ENCODE measurements around the gene MTG1.

DNA sequence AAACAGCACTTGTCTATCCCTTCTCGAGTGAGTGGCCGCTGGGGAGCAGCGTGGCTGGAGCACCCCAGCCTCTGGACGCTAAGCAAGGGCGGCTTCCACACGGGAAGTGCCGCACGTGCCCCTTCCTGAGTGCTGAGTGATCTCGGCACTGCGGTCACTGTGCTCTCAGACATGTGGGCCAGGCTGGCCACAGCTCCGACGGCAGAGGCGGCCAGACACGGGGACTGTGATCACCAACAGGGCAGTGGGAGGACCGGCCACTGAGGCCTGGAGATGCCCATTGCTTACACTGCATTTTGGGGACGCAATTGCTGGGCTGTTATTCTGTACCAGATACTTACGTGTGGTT lies 27.9 kb upstream of the MTG1 start:
- TF ChIP-seq, protein P1, sequence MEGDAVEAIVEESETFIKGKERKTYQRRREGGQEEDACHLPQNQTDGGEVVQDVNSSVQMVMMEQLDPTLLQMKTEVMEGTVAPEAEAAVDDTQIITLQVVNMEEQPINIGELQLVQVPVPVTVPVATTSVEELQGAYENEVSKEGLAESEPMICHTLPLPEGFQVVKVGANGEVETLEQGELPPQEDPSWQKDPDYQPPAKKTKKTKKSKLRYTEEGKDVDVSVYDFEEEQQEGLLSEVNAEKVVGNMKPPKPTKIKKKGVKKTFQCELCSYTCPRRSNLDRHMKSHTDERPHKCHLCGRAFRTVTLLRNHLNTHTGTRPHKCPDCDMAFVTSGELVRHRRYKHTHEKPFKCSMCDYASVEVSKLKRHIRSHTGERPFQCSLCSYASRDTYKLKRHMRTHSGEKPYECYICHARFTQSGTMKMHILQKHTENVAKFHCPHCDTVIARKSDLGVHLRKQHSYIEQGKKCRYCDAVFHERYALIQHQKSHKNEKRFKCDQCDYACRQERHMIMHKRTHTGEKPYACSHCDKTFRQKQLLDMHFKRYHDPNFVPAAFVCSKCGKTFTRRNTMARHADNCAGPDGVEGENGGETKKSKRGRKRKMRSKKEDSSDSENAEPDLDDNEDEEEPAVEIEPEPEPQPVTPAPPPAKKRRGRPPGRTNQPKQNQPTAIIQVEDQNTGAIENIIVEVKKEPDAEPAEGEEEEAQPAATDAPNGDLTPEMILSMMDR (IDR thresholded peaks at IDR 0.05): no peak
- TF ChIP-seq EZH2 (IDR thresholded peaks at IDR 0.05; ENCODE audit: borderline replicate concordance, insufficient read depth, low read depth, low read length, poor library complexity, severe bottlenecking): no peak

Data from B cell (primary cell).